Skeletal muscle tissue (tissue), 4 donors: ENCODE measurements around the gene SLC24A3. TPM values are rescaled to one million over a fixed set of nuclear protein-coding genes. Genes with fewer than 3 reads are reported as not detected.

Experiments
- H3K27ac ChIP-seq: one replicate; pipeline ENCODE4 v1.7.0; 2013; ENCODE audit warnings: mild to moderate bottlenecking, low read depth, low read length, inconsistent platforms
- H3K27me3 ChIP-seq, 3 donors: one replicate each; pipeline ENCODE4 v1.7.0; 2013; ENCODE audit warnings: low read length in 3 of 3; ENCODE audit not compliant: control insufficient read depth in 3 of 3, insufficient read depth in 3 of 3
- H3K36me3 ChIP-seq, 3 donors: one replicate each; pipeline ENCODE4 v1.7.0; 2013; ENCODE audit warnings: low read length in 3 of 3; ENCODE audit not compliant: control insufficient read depth in 3 of 3, insufficient read depth in 3 of 3
- H3K4me1 ChIP-seq, 3 donors: one replicate each; pipeline ENCODE4 v1.7.0; 2013; ENCODE audit warnings: low read length in 3 of 3, mild to moderate bottlenecking in 3 of 3; ENCODE audit not compliant: control insufficient read depth in 3 of 3, insufficient read depth in 3 of 3
- H3K4me3 ChIP-seq, 3 donors: one replicate each; pipeline ENCODE4 v1.7.0; 2013; ENCODE audit warnings: low read length in 3 of 3
- H3K9ac ChIP-seq, 3 donors: one replicate each; pipeline ENCODE4 v1.7.0; 2013; ENCODE audit warnings: low read length in 3 of 3, mild to moderate bottlenecking in 3 of 3, moderate library complexity in 2 of 3, low read depth in 1 of 3
- H3K9me3 ChIP-seq, 3 donors: one replicate each; pipeline ENCODE4 v1.7.0; 2013; ENCODE audit warnings: low read length in 3 of 3; ENCODE audit not compliant: control insufficient read depth in 3 of 3
- total RNA-seq: library from RNA; depleted of rRNA; stranded (reverse); fragments of >200 nt; gene quantifications from one replicate; pipeline ENCODE4 v1.2.3, GENCODE V29; 2014
- donor health status: Osteomylitis.

SLC24A3 gene
- total RNA-seq, 1 donor from 2014 or later: 15.7 TPM

- Histone ChIP-seq H3K4me3 (no peak overlapping the region), H3K4me1 (peaks cover 0 to 8% (median 0%) of the 10 kb centered on the region in 3 donors), H3K9me3 (no peaks in the 10 kb centered on the region), H3K27me3 (no peaks in the 10 kb centered on the region), H3K27ac (no peak overlapping the region), H3K9ac (no peak overlapping the region), H3K36me3 (no peaks in the 10 kb centered on the region)
Measured at GRCh38 chr20:19375395-19375794, 163.0 kb downstream of the SLC24A3 start.

GRCh38 chr20:19375801-19376200, 163.4 kb downstream of the SLC24A3 start:
- H3K36me3 ChIP-seq: no peaks in the 10 kb centered on the region
- H3K27me3 ChIP-seq: no peaks in the 10 kb centered on the region
- no peak overlapping the region for H3K9ac ChIP-seq
- no peaks in the 10 kb centered on the region for H3K9me3 ChIP-seq
- no peak overlapping the region for H3K27ac ChIP-seq
- peaks cover 0 to 8% (median 0%) of the 10 kb centered on the region in 3 donors for H3K4me1 ChIP-seq
- H3K4me3 ChIP-seq: peak overlapping the region in 2 of 3 donors; percentile 69 to 70

DNA sequence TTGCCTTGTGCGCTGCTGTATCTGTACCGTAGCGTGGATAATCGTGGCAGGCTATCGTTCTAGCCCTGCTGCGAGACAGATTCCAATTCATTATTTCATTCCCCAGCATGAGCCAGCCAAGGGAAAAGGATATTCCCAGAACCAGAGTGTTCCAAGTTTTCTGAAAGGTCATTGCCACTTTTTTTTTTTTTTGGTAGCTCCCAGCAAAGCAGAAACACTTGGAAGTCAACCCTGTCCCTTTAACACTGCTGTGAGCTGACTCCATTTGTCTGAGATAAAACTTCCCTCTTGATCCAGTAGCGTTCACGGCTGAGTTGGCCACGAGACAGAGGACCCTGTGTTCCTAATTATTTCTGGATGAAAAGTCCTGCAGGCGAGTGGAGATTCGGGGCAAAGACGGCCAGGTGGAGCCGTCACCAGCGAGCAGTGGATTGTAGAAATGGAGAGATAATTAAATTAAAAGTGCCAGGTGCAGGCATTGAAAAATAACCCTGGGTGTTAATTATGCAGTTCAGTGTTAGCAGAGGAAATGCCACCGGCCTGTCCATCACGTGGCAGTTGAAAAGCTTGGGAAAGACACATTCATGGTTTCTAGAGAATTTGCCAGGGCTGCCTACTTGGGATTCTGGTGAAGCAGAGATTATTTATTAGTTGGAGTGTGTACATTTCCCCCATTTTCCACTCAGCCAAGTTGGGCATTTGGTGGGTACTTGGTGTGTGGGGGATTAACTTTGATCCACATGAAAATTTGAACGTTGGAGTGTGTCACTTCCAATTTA, 164.2 kb downstream of the SLC24A3 start:
- no peaks in the 10 kb centered on the region for H3K36me3 ChIP-seq
- no peaks in the 10 kb centered on the region for H3K27me3 ChIP-seq
- peak overlapping the region; percentile 5 to 73 (median 71) for H3K9ac ChIP-seq
- peaks cover 0 to 8% (median 0%) of the 10 kb centered on the region in 3 donors for H3K4me1 ChIP-seq
- H3K27ac ChIP-seq: no peak overlapping the region
- peak overlapping the region; percentile 38 to 70 (median 69) for H3K4me3 ChIP-seq
- H3K9me3 ChIP-seq: no peaks in the 10 kb centered on the region

DNA sequence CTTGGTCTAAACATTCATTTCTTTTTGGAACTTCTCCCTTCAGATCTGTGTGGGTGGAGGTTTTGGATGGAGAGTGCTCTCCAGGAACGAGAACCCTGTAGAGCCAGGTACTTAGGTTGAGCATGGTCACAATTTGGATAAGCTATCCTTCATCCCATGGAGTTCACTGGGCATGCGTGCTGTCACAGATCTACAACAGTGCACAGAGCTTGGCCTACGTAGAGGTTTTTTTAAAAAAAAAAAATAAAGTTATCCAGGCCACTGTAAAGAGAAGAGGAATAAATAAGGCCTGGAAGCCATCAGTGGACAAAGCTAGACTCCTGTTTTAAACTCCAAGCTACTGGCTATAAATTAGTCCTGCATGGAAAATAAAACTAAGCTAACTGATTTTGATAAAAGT, 165.6 kb downstream of the SLC24A3 start:
- no peak overlapping the region for H3K27ac ChIP-seq
- H3K27me3 ChIP-seq: no peaks in the 10 kb centered on the region
- H3K36me3 ChIP-seq: no peaks in the 10 kb centered on the region
- H3K4me3 ChIP-seq: no peak overlapping the region
- H3K4me1 ChIP-seq: peaks cover 0 to 8% (median 2%) of the 10 kb centered on the region in 3 donors
- no peaks in the 10 kb centered on the region for H3K9me3 ChIP-seq
- no peak overlapping the region for H3K9ac ChIP-seq

DNA sequence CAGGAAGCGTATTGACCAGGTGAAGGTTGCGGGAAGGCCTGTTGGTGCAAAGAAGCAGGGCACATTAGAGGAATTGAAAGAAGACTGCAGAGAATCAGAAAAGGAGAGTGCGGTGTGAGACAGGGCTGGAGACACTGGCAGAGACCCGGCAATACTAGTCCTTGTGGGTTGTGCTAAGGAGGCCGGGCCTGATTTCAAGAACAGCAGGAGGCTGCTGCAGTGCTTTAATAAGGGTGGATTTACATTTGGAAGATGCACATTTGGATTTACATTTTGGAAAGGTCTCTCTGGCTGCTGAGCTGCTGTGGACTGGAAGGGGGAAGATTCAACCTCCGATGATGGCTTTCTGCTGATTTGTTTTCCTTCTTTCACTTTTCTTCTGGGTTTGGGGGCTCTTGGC, 167.8 kb downstream of the SLC24A3 start:
- Histone ChIP-seq H3K27ac (no peak overlapping the region), H3K9me3 (no peaks in the 10 kb centered on the region), H3K27me3 (no peaks in the 10 kb centered on the region), H3K36me3 (no peaks in the 10 kb centered on the region), H3K4me3 (no peak overlapping the region), H3K9ac (no peak overlapping the region), H3K4me1 (peaks cover 0 to 8% (median 2%) of the 10 kb centered on the region in 3 donors)

DNA sequence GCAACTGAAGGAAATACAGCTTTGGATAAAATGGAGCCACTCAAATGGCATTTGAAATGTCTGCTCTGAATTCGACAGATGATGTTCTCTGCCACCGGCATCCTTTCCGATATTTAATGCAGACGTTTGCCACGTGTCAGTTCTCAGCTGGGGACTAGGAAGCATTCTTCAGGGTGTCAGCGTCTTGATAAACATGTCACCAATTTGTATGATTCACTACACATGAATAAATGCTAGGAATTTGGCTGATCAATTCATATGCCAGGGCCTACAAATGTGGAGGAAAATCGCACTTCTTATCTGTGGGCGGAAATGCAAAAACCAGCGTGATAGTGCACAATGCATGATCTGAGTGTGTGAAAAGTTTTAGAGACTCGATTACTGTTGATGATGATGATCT, 169.5 kb downstream of the SLC24A3 start:
- H3K4me3 ChIP-seq: no peak overlapping the region
- no peaks in the 10 kb centered on the region for H3K36me3 ChIP-seq
- no peaks in the 10 kb centered on the region for H3K27me3 ChIP-seq
- no peaks in the 10 kb centered on the region for H3K9me3 ChIP-seq
- H3K4me1 ChIP-seq: peaks cover 0 to 2% (median 0%) of the 10 kb centered on the region in 3 donors
- no peak overlapping the region for H3K9ac ChIP-seq
- H3K27ac ChIP-seq: no peak overlapping the region

- Histone ChIP-seq H3K27ac (no peak overlapping the region), H3K9ac (no peak overlapping the region), H3K36me3 (no peaks in the 10 kb centered on the region), H3K9me3 (no peaks in the 10 kb centered on the region), H3K27me3 (no peaks in the 10 kb centered on the region), H3K4me1 (peaks cover 0 to 2% (median 0%) of the 10 kb centered on the region in 3 donors), H3K4me3 (no peak overlapping the region)
Measured at GRCh38 chr20:19382386-19383340, 170.2 kb downstream of the SLC24A3 start.

- Histone ChIP-seq H3K9me3 (no peaks in the 10 kb centered on the region), H3K36me3 (no peaks in the 10 kb centered on the region), H3K9ac (no peak overlapping the region), H3K4me3 (no peak overlapping the region), H3K27ac (no peak overlapping the region), H3K4me1 (peaks cover 0 to 2% (median 0%) of the 10 kb centered on the region in 3 donors), H3K27me3 (no peaks in the 10 kb centered on the region)
Measured at GRCh38 chr20:19384940-19385339, 172.5 kb downstream of the SLC24A3 start.

- no peak overlapping the region for H3K9ac ChIP-seq
- H3K9me3 ChIP-seq: no peaks in the 10 kb centered on the region
- no peak overlapping the region for H3K27ac ChIP-seq
- no peaks in the 10 kb centered on the region for H3K27me3 ChIP-seq
- H3K36me3 ChIP-seq: no peaks in the 10 kb centered on the region
- H3K4me1 ChIP-seq: peaks cover 2 to 8% (median 7%) of the 10 kb centered on the region in 3 donors
- H3K4me3 ChIP-seq: no peak overlapping the region
Measured at GRCh38 chr20:19387251-19387650, 174.8 kb downstream of the SLC24A3 start.
